Measurements from ENCODE around the gene HOXC4.

HOXC4 gene

DNA sequence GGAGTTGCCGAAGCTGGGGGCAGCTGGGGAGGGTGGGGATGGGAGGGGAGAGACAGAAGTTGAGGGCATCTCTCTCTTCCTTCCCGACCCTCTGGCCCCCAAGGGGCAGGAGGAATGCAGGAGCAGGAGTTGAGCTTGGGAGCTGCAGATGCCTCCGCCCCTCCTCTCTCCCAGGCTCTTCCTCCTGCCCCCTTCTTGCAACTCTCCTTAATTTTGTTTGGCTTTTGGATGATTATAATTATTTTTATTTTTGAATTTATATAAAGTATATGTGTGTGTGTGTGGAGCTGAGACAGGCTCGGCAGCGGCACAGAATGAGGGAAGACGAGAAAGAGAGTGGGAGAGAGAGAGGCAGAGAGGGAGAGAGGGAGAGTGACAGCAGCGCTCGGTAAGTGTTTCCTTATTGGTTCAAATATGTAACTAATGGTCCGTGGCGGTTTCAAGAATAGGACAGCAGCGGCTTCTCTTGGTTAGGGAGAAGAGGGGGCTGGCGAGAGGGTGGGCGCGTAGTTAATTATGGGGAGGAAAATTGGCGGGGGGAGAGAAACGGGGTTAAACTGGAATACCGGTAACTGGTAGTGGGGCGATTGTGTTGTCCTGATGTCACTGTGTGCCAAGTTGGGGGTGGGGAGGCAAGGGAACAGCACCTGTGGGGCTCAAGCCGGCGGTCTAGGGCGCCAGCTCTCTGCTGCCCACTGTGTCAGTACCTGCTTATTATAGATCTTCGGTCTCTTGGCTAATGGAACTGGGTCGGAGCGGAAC is 36.4 kb upstream of the HOXC4 start (continued):
- no peak for TF ChIP-seq ZNF658 (tag by site-specific recombination; IDR thresholded peaks at IDR 0.05)
- no peak for TF ChIP-seq ZIC2 (tag by site-specific recombination; IDR thresholded peaks at IDR 0.05)
- TF ChIP-seq, protein P1, sequence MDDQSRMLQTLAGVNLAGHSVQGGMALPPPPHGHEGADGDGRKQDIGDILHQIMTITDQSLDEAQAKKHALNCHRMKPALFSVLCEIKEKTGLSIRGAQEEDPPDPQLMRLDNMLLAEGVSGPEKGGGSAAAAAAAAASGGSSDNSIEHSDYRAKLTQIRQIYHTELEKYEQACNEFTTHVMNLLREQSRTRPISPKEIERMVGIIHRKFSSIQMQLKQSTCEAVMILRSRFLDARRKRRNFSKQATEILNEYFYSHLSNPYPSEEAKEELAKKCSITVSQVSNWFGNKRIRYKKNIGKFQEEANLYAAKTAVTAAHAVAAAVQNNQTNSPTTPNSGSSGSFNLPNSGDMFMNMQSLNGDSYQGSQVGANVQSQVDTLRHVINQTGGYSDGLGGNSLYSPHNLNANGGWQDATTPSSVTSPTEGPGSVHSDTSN (CRISPR knock-in tag; IDR thresholded peaks at IDR 0.05): no peak
- TF ChIP-seq GLI4 (tag by site-specific recombination; IDR thresholded peaks at IDR 0.05): peak; percentile 54; the same call in 1 of the 2 replicates
- no peak for TF ChIP-seq ZNF239 (tag by site-specific recombination; IDR thresholded peaks at IDR 0.05)
- TF ChIP-seq MEIS1 (CRISPR knock-in tag; IDR thresholded peaks at IDR 0.05; ENCODE audit: borderline replicate concordance): no peak
- TF ChIP-seq FEZF1 (tag by site-specific recombination; IDR thresholded peaks at IDR 0.05): no peak
- no peak for TF ChIP-seq ZBTB11 (tag by site-specific recombination; conservative IDR thresholded peaks at IDR 0.05; ENCODE audit: low read depth)
- no peak for TF ChIP-seq ZFP69B (tag by site-specific recombination; IDR thresholded peaks at IDR 0.05)
- TF ChIP-seq ZFP3 (tag by site-specific recombination; IDR thresholded peaks at IDR 0.05; ENCODE audit: low read depth): no peak
- peak; percentile 99 for TF ChIP-seq SCRT1 (tag by site-specific recombination; IDR thresholded peaks at IDR 0.05; ENCODE audit: borderline replicate concordance)
- TF ChIP-seq PRDM1 (tag by site-specific recombination; IDR thresholded peaks at IDR 0.05): peak; percentile 98
- no peak for TF ChIP-seq ZNF138 (tag by site-specific recombination; IDR thresholded peaks at IDR 0.05; ENCODE audit: borderline replicate concordance)
- 0 out of 2 replicates have a peak, but pooled peaks have one; percentile 10 for TF ChIP-seq ZFP37 (tag by site-specific recombination; IDR thresholded peaks at IDR 0.05)
- no peak for TF ChIP-seq ZNF146 (tag by site-specific recombination; IDR thresholded peaks at IDR 0.05)
- no peak for TF ChIP-seq ZNF626 (tag by site-specific recombination; IDR thresholded peaks at IDR 0.05)
- no peak for TF ChIP-seq ZNF426 (tag by site-specific recombination; IDR thresholded peaks at IDR 0.05)
- no peak for TF ChIP-seq ZNF768 (tag by site-specific recombination; IDR thresholded peaks at IDR 0.05)
- no peak for TF ChIP-seq PRDM2 (tag by site-specific recombination; IDR thresholded peaks at IDR 0.05; ENCODE audit: borderline replicate concordance)
- TF ChIP-seq, protein P2, sequence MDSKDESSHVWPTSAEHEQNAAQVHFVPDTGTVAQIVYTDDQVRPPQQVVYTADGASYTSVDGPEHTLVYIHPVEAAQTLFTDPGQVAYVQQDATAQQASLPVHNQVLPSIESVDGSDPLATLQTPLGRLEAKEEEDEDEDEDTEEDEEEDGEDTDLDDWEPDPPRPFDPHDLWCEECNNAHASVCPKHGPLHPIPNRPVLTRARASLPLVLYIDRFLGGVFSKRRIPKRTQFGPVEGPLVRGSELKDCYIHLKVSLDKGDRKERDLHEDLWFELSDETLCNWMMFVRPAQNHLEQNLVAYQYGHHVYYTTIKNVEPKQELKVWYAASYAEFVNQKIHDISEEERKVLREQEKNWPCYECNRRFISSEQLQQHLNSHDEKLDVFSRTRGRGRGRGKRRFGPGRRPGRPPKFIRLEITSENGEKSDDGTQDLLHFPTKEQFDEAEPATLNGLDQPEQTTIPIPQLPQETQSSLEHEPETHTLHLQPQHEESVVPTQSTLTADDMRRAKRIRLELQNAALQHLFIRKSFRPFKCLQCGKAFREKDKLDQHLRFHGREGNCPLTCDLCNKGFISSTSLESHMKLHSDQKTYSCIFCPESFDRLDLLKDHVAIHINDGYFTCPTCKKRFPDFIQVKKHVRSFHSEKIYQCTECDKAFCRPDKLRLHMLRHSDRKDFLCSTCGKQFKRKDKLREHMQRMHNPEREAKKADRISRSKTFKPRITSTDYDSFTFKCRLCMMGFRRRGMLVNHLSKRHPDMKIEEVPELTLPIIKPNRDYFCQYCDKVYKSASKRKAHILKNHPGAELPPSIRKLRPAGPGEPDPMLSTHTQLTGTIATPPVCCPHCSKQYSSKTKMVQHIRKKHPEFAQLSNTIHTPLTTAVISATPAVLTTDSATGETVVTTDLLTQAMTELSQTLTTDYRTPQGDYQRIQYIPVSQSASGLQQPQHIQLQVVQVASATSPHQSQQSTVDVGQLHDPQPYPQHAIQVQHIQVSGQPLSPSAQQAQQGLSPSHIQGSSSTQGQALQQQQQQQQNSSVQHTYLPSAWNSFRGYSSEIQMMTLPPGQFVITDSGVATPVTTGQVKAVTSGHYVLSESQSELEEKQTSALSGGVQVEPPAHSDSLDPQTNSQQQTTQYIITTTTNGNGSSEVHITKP (tag by site-specific recombination; IDR thresholded peaks at IDR 0.05): 0 out of 2 replicates have a peak, but pooled peaks have one; percentile 37
- no peak for TF ChIP-seq ZFP41 (tag by site-specific recombination; IDR thresholded peaks at IDR 0.05; ENCODE audit: borderline replicate concordance)
- no peak for TF ChIP-seq ZNF561 (tag by site-specific recombination; IDR thresholded peaks at IDR 0.05; ENCODE audit: borderline replicate concordance)

Measured in HEK293 (cell line).